HUDEP-2 (cell line): ENCODE data around the gene ZNF500.

Source experiments
- DNase-seq, 76 experiments: peaks; one replicate each; lab custom pipeline; 2025; ENCODE audit not compliant: unreplicated experiment in 76 of 76; lab: John Stamatoyannopoulos, UW

The ZNF500 gene

DNA sequence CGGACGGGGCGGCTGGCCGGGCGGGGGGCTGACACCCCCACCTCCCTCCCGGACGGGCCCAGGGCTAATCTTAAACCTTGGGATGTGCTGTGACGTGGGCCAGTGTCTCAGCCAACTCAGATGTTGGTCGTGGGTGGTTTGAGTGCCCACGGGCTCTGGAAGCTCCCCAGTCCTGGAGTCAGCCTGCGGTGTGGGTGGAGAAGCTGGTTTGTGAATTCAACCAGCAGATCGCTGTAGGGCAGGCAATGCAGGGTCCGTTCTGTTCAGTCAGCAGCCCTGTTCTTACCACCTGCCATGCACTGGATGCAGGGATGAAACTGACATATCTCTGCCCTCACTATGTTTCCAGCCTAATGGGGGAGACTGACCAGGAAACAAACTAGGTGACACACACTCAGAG is 8.0 kb upstream of the ZNF500 start:
- DNase-seq, result no peak

DNA sequence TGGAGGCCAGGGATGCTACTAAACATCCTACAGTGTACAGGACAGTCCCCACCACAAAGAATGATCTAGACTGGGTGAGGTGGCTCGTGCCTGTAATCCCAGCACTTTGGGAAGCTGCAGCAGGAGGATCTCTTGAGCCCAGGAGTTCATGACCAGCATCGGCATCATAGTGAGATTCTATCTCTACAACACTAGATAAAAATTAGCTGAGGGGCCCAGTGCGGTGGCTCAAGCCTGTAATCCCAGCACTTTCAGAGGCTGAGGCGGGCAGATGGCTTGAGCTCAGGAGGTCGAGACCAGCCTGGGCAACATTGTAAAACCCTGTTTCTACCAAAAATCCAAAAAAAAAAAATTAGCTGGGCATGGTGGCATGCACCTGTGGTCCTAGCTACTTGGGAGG is 5.4 kb upstream of the ZNF500 start:
- no peak for DNase-seq

DNA sequence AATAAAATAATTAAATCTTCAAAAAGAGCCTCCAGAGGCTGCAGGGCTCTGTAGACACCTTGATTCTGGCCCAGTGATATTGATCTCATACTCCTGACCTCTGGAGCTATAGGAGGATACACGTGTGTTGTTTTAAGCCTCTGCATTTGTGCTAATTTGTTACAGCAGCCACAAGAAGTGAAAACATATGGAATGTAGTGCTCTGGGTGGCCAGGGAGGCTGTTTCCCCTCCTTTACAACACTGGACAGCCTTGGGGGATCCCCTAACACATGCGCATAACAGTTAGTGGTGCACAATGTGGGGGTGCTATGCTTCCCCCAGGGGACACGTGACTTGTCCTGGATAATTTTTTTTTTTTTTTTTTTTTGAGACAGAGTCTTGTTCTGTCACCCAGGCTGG is 4.7 kb upstream of the ZNF500 start:
- no peak for DNase-seq

DNA sequence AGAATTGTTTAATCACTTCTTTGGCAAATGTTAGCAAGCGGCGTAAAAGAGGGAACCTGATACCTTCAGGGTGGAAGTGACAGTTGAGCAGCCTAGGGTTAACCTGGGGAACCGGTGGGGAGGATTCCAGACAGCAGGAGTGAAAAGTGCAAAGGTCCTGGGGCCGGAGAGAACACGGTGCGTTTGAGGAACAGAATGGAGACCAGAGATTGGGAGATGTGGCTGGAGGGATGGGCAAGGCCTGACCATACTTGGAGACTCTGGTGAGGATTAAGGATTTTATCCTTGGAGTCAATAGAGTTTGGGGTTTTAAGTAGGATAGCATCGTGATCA is 2.3 kb upstream of the ZNF500 start:
- DNase-seq, result no peak

DNA sequence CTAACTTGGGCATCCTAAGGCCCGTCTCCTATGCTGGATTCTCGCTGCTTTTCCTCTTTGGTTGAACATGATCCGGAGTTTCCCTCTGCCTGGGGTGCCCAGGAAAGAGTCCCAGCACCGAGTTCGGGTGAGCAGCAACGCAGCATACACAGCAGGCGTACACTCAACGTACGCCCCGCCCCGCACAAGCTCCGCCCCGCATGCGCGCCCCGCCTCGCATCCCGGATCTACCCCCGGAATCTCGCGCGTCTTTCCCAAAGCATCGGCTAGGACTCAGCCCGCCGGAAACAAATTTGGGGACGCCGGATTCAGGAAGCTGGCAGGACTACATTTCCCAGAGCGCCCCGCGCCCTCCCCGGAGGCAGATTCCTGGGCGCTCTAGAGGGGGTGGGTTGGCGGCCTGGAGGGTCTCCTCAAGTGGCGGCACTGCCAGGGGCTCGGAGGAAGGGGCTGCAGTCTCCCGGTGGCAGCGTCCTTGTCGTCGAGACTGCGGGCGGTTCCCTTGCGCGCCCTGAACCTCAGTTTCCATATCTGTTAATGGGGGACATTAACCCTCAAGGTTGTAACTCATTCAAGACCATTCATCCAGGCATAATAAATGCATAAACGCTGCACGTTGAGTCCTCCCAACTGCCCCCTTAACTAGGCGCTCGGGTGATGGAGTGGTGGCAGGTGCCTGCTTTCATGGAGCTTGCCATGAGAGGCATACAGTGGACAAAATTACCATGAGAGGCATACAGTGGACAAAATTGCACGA is 1.8 kb upstream of the ZNF500 start:
- peak in 75 of 76 experiments; percentile 26 to 92 (median 81) for DNase-seq

DNA sequence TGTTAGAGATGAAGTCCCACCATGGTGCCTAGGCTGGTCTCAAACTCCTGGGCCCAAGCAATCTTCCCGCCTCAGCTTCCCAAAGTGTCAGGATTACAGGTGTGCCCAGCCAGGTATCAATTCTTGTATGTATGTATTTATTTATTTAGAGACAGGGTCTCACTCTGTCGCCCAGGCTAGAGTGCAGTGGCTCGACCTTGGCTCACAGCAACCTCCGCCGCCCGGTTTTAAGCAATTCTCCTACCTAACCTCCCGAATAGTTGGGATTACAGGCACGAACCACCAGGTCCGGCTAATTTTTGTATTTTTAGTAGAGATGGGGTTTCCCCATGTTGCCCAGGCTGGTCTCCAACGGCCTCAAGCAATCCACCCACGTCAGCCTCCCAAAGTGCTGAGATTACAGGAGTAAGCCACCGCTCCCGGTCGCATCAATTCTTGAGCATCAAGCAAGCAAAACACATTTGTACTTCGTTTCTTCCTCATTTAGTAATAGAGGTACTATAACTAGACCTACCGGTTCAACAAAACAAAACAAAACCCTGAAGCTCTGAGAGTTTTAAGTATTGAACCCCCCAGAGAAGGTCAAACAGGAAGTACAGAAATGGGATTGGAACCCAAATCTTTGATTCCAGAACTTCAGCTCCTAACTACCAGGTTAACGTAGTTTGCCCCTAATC is 1.0 kb upstream of the ZNF500 start:
- no peak for DNase-seq

DNA sequence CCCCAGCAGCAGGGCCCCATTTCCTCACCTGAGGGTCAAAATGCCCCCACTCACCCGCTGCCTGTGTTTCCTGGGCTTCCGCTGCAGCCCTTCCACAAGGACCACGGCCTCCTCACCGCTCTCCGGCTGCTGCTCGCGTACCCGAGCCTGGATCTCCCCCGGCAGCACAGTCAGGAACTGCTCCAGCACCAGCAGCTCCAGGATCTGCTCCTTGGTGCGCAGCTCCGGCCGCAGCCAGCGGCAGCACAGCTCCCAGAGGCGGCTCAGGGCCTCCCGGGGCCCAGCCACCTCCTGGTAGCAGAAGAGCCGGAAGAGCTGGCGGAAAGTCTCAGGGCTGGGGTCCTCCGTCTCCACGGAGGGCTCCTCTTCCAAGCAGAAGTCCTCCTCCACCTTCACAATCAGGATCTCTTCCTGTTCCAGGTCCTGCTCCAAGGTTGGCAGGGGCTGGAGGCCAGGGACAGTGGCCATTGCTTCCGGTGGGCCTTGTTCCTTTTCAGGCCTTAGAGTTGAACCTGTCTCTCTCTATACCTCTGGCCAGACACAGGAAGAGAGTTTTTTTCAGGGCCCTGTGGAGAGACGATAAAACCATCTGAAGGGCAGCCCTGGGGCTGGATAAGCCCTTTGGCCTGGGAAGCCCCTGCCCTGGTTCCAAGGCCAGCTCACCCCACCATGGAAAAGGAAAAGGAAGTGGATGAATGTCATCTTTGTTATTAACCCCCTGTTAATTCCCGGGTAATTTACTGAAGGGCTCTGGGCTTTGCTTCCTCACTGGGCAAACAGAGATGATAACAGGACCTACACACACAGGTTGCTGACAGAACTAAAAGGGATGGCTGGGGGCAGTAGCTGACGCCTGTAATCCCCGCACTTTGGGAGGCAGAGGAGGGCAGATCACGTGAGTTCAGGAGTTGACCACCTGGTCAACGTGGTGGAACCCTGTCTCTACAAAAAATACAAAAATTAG is 1.2 kb downstream of the ZNF500 start:
- DNase-seq, result no peak

DNA sequence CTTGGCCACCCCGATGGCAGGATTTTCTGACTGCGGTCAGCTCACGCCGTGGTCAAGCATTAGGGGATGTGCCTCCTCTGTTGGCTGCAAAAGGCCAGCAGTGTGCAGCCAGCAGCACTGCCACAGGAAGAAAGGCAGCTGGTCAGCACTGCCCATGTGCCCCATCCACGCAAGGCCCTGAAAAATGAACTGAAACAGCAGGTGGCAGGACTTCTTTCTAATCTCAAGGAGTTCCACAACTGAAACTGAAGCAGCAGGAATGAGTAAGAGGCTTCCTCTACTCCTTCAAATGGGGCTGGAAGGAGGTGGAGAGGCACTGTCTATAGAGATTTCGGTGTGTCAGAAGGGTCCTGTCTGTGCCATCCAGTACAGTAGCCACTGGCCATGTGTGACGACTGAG is 3.2 kb downstream of the ZNF500 start:
- no peak for DNase-seq

DNA sequence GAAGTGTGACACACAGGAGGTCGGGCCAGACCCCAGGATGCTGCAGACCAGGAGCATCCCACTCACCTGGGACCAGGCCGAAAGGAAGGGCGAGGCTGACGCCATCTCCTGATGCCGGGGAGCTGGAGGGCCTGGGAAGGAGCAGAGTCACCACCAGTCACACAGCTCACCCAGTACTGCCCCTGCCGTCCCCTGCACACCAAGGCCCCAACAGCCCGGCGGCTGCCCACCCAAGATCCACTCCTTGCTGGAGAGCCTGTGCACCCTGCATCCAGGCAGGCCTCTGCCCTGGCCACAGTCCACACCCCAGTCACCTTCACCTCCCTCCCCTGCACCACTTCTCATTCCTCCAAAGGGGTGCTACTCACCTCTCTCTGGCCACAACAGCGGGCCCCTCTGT is 4.8 kb downstream of the ZNF500 start:
- DNase-seq, result no peak

DNA sequence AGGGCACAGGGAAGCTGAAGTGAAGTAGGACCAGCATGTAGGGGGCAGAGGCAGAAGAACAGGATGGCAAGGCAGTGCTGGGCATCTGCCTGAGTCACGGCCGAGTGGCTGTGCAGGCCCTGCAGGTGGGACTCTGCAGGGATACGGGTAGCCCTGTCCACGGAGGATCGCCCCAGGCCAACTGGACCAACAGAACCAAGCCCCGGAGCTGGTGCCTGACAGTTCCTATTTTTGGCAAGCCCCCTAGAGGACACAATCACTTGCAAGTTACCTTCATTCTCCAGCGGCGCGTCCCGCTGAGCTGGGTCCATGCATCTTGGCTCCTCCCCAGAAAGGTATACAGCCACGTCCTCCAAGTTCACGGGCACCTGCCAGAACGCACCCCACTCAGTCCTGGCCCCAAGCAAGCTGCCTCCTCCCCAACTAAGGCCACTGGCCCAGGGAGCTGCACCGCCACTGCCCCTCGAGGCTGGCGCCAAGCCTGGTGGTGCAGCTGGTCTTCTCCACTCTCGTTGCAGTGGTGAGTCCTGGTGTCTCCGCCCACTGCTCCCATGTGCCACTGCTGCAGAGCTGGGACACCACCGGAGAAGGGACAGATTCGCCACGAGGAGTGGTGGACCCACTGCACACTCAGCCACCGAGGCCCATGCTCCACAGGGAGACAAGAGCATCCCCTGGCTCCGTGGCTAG is 6.6 kb downstream of the ZNF500 start:
- no peak for DNase-seq

DNA sequence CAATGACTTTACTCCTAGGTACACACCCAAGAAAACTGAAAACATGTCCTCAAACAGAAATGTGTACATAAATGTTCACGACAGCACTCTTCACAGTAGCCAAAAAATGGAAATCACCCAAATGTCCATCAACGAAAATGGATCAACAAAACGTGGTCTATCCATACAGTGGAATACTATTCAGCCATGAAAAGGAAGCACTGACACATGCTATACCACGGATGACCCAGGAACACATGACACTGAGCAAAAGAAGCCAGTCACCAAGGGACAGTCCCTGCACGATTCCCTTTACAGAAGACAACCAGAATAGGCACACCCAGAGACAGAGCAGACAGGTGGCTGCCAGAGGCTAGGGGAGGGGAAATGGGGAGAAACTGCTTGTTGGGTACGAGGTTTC is 11.3 kb downstream of the ZNF500 start:
- DNase-seq, result no peak

DNA sequence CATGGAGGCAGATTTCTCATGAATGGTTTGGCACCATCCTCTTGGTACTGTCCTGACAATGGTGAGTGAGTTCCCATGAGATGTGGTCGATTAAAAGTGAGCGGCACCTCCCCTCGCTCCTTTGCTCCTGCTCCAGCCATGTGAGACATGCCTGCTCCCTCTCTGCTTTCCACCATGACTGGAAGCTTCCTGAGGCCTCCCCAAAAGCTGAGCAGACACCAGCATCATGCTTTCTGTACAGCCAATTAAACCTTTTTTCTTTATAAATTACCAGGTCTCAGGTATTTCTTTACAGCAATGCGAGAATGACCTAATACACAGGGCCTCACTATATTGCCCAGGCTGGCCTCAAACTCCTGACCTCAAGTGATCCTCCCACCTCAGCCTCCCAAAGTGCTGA is 12.1 kb downstream of the ZNF500 start:
- no peak for DNase-seq

DNA sequence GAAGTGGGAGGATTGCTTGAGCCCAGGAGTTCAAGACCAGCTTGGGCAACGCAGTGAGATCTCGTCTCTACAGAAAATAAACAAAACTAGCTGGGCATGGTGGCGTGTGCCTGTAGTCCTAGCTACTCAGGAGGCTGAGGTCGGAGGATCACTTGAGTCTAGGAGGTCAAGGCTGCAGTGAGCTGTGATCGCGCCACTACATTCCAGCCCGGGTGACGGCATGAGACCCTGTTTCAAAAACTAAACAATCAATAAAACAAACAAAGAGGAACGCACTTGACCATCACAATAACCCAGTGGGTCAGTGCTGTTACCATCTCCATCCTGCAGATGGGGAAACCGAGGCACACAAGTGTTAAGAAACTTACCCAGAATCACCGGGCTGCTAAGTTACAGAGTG is 13.7 kb downstream of the ZNF500 start:
- no peak for DNase-seq

DNA sequence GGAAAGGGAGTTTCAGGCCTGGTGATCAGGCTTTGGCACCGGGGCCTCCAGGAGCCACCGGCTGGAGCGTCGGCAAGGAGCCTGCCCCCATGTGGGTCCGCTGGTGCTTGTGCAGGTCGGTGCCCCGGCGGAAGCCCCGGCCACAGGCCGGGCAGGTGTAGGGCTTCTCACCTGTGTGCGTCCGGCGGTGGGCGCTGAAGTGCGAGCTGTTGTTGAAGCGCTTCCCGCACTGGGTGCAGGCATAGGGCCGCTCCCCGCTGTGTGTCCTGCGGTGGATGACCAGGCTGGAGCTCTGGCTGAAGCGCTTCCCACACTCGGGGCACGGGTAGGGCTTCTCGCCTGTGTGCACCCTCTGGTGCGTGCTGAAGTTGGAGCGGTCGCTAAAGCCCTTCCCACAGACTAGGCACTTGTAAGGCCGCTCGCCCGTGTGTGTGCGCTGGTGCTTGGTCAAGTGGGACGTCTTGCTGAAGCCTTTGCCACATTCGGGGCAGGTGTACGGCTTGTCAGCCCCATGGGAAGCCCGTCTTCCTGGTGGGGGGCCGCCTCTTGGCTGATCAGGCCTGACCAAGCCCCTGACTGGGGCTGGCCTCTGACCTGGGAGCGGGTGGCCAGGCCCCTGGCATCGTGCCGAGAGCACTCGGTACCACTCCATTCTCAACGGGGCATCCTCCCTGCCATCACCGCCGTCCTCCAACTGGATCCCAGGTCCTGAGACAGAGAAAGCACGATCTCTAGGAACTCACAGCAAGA is 14.4 kb downstream of the ZNF500 start:
- DNase-seq, result no peak

DNA sequence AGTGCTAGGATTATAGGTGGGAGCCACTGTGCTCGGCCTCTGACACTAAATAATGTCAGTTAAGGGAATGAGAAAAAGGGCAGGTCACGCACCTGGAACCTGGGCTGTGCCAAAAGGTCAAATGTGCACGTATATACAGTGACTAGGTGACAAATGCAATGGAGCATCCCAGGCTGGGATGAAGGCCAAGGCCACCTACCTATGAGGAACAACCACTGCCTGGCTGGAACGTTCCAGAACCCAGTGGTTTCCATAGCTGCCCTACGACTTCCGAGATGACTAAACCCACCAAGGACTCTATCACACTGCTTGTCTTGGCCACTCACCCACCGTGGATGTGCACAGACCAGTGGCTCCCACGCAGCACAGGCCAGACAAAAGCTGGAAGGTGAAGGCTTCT is 16.1 kb downstream of the ZNF500 start:
- DNase-seq, result no peak

DNA sequence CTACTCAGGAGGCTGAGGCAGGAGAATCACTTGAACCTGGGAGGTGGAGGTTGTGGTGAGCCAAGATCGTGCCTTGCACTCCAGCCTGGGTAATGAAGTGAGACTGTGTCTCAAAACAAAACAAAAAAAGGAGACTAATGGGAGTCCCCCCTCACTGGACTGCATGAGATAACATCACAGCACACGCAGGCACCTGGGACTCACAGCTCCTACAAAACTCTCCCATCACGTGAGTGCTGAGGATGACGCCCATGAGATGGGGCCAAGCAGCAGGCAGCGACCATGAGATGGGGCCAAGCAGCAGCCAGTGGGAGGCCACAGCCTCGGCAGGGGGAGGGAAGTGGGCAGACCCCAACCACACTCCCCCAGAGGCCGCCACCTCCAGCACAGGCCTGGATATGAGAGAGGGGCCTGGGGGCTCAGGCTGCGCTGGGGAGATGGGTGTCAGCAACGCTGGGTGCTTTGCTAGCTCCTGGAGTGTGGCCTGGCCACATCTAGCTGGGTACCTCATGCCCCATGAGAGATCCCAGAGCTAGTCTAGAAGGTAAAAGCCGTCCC is 17.2 kb downstream of the ZNF500 start:
- DNase-seq, result no peak

DNA sequence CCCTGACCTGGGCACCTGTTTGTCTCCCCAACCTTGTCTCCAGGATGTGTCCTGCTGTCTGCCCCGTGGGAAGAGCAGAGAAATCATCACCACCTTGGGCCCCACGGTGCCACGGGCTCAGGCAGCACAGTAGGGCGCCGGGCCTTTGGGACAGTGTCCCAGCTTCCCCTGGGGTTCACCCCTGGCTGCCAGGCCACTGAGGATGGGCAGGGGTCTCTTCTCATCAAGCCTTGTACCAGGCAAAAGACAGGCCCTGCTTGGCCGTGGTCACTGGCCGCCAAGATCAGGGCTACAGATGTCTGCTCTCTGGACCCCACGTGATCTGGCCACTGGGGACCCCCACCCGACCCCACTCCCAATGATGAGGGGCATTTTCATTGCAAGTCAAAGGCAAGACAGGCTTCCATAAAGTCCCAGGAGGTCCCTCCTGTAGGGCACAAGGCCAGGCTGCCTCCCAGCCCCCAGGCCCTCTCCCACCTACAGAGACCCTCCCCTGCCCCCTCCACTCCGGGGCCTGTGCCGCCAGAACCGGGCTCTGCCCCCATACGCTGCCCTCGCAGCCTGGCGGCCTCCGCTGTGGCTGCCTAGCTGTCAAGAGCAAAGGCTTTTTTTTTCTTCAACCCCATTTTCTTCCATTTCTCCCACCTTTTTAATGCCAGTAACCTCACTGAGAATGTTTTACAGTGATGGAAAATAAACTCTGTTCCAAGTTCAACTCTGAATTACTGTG is 18.1 kb downstream of the ZNF500 start:
- no peak for DNase-seq

DNA sequence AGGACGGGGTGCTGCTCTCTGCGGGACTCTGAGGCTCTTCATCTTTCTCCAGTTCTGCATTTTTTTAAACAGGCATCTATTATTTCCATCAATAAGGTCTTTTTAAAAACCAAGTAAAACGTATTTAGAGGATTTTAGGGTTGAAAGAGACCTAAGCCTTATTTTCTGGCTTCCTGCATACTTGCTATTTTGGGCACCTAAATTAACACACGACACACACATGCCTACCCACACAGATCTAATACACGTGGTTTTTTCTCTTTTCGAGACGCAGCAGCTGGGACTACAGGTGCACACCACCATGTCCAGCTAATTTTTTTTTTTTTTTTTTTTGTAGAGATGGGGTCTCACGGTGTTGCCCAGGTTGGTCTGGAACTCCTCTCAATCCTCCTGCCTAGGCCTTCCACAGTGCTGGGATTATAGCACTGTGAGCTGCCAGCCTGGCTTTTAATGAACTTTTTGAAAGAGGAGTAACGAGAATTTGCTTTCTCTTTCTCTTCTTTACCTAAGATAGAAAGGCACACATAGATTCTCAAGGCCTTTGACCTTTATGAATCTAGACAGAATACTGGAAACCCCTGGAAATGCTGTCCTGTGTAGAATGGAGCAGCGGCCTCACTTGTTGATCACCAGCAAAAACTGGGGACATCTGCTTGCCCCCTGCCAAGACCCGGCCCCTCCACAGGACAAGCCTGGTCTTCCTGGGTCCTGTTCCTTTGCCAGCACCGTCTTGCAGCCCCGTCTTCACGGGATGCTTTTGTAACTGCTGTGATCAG is 18.9 kb downstream of the ZNF500 start:
- no peak for DNase-seq
